Coronary artery (tissue), 2 donors: Measurements from ENCODE around the gene MACROD2.

Experiments
- DNase-seq: peaks from one replicate; pipeline ENCODE4 v3.0.0-alpha.2; 2017; ENCODE audit warnings: low spot score
- H3K27ac ChIP-seq, 2 donors: fragments of 200-600 bp; sonication (generic); one replicate each; pipeline ENCODE4 v1.5.1; 2016 to 2019
- H3K4me3 ChIP-seq: fragments of 200-600 bp; sonication (generic); 2 replicates; pipeline ENCODE4 v1.5.1; 2016; ENCODE audit warnings: mild to moderate bottlenecking, moderate library complexity
- CTCF ChIP-seq: fragments of 200-600 bp; sonication (generic); IDR thresholded peaks from one replicate; pipeline ENCODE4 v1.5.1; 2019; ENCODE audit warnings: antibody characterized with exemption

The MACROD2 gene

GRCh38 chr20:15760001-15760621 is 1764.8 kb downstream of the MACROD2 start:
- no peak overlapping the region for H3K4me3 ChIP-seq
- no peak overlapping the region for H3K27ac ChIP-seq
- DNase-seq, result no peak
- no peak for TF ChIP-seq CTCF

- no peak for DNase-seq
- H3K27ac ChIP-seq, result no peak overlapping the region
- no peak for TF ChIP-seq CTCF
- H3K4me3 ChIP-seq, result no peak overlapping the region
Observed at GRCh38 chr20:15763366-15763765, 1768.0 kb downstream of the MACROD2 start.

DNA sequence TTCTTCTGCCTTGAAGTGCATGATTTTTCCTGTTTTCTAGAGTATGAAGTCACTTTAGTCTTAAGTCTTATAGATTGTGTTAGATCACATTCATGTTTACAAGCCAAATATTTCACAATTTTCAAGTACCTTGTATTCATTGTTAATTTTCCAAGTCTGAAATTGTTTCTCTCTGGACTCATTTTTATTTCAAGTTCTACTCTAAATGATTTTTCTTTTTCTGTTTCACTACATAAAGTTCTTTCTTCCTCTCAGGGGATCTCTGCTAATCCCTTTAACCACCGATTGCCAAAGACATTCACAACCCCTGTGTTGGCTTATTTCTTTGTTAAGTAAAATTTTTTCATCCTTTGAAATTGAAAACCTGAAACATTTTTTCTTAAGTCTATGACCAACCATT is 1772.3 kb downstream of the MACROD2 start:
- DNase-seq, result no peak
- H3K27ac ChIP-seq, result no peak overlapping the region
- no peak for TF ChIP-seq CTCF
- H3K4me3 ChIP-seq, result no peak overlapping the region

- no peak overlapping the region for H3K27ac ChIP-seq
Observed at GRCh38 chr20:15767999-15768741, 1772.9 kb downstream of the MACROD2 start.

DNA sequence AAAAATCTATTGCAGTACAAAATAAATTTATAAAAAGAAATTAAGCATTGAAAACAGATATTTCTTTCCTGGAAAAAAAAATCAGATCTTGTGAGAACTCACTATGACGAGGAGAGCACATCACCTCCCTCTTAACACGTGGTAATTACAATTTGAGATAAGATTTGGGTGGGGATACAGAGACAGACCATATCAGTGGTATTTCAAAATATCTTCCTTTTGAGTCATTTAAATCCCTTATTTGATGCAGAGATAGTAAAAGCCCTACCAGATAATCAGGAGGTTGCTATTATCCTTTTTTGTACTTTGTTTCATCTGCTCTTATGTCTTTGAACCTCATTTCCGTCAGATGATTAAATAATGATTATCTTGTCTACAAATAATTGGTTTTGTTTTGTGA is 1777.5 kb downstream of the MACROD2 start:
- no peak for DNase-seq

More at GRCh38 chr20:15767999-15768741, 1772.9 kb downstream of the MACROD2 start:
- TF ChIP-seq CTCF, result no peak
- DNase-seq, result no peak
- no peak overlapping the region for H3K4me3 ChIP-seq

GRCh38 chr20:15774926-15775325 is 1779.6 kb downstream of the MACROD2 start:
- H3K4me3 ChIP-seq, result no peak overlapping the region
- DNase-seq, result no peak
- H3K27ac ChIP-seq, result no peak overlapping the region
- no peak for TF ChIP-seq CTCF

More for the DNA sequence above, 1777.5 kb downstream of the MACROD2 start:
- no peak for TF ChIP-seq CTCF
- H3K4me3 ChIP-seq, result no peak overlapping the region
- H3K27ac ChIP-seq, result no peak overlapping the region
